ENCODE results near the gene ARHGEF11. TPM values are rescaled to one million over a fixed set of nuclear protein-coding genes. Genes with fewer than 3 reads are reported as not detected.

The ARHGEF11 gene
- total RNA-seq, 2 experiments from 2014 or later = 1.4 to 1.8 TPM

DNA sequence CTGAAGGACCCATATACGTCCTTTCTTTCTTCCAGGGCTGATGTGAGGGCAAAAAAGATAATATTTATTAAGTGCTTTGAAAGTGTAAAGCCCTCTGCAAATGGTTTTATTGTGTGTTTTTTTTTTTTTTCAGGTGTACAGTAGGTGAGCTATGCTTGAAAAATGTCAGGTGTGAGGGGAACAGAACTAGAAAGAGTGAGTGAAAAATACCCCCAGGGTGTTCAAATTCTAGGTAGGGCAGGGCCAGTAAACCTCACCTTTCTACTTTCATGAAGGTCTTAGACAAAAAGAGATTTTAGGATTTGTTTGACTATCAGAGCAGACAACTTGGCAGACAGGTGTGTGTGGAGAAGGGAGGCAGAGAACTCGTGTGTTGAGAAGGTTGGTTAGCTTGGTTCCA, 51.3 kb downstream of the ARHGEF11 start:
- Mint-ChIP-seq H3K36me3 (ENCODE audit: low read depth) (no peaks in the 10 kb centered on the region), H3K27me3 (peaks cover 17% of the 10 kb centered on the region), H3K4me3 (no peak overlapping the region), H3K4me1 (ENCODE audit: low read depth) (no peaks in the 10 kb centered on the region), H3K9me3 (no peaks in the 10 kb centered on the region), H3K27ac (no peak overlapping the region)
- no peak for ATAC-seq
- intact Hi-C loops (cut with micrococcal nuclease) = no loop called here
- no peak for TF ChIP-seq CTCF (IDR thresholded peaks at IDR 0.05)
- CTCF ChIA-PET = no interaction called here
- POLR2A ChIA-PET = no interaction called here
- DNase-seq = no peak

DNA sequence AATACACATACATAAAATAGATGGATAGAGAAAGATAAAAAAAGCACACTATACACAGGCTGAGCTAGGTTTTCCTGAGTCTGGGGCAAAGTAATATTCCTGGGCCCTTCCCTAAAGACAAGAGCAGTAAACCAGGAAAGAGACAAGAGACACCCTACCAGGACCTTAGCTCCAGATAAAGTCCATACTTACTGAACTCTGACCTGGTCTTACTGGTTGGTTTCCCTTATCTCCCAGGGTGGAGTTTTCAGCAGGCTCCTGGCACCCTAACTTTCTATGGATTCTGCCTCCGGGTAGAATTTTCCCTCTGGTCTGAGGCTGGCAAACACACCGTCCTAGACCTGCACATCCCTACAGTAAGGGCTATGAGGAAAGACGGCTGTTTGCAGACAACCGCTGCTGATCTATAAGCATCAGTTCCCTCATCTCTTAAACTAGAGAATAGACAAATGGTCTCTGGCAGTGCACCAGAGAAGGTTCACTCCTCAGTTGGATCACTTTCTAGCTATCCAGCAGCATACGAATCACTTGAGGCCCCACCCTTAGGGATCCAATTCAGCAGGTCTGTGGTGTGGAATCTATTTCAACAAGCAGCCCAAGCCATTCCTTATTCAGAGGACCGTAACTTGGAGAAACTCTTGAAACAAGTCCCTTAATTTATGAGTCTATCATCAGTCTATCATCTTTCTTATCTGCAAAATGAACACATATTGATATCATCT, 52.0 kb downstream of the ARHGEF11 start:
- ATAC-seq (no peak), DNase-seq (no peak)
- Mint-ChIP-seq H3K27me3 (peaks cover 16% of the 10 kb centered on the region), H3K9me3 (no peaks in the 10 kb centered on the region), H3K4me3 (no peak overlapping the region), H3K4me1 (ENCODE audit: low read depth) (no peaks in the 10 kb centered on the region), H3K27ac (no peak overlapping the region), H3K36me3 (ENCODE audit: low read depth) (no peaks in the 10 kb centered on the region)
- no peak for TF ChIP-seq CTCF (IDR thresholded peaks at IDR 0.05)
- ChIA-PET CTCF (no interaction called here), POLR2A (no interaction called here)
- intact Hi-C loops (cut with micrococcal nuclease) = no loop called here

- no peak overlapping the region for H3K4me3 Mint-ChIP-seq
- DNase-seq = no peak
- intact Hi-C loops (cut with micrococcal nuclease) = no loop called here
- ChIA-PET CTCF (no interaction called here), POLR2A (no interaction called here)
- peaks cover 13% of the 10 kb centered on the region for H3K27me3 Mint-ChIP-seq
- no peaks in the 10 kb centered on the region for H3K36me3 Mint-ChIP-seq (ENCODE audit: low read depth)
- no peaks in the 10 kb centered on the region for H3K9me3 Mint-ChIP-seq
- no peak for ATAC-seq
- no peak overlapping the region for H3K27ac Mint-ChIP-seq
- no peak for TF ChIP-seq CTCF (IDR thresholded peaks at IDR 0.05)
- peaks cover 4% of the 10 kb centered on the region for H3K4me1 Mint-ChIP-seq (ENCODE audit: low read depth)
These were observed 53.3 kb downstream of the ARHGEF11 start for GRCh38 chr1:156992215-156992614.

GRCh38 chr1:156987715-156988114, 57.8 kb downstream of the ARHGEF11 start:
- no peaks in the 10 kb centered on the region for H3K9me3 Mint-ChIP-seq
- no peak overlapping the region for H3K4me3 Mint-ChIP-seq
- intact Hi-C loops (cut with micrococcal nuclease) = no loop called here
- TF ChIP-seq CTCF (IDR thresholded peaks at IDR 0.05) = no peak
- DNase-seq (peak; percentile 34), ATAC-seq (peak; percentile 30)
- no peaks in the 10 kb centered on the region for H3K36me3 Mint-ChIP-seq (ENCODE audit: low read depth)
- ChIA-PET POLR2A (no interaction called here), CTCF (no interaction called here)
- peaks cover 6% of the 10 kb centered on the region for H3K27me3 Mint-ChIP-seq
- H3K27ac Mint-ChIP-seq = no peak overlapping the region
- peaks cover 4% of the 10 kb centered on the region for H3K4me1 Mint-ChIP-seq (ENCODE audit: low read depth)

DNA sequence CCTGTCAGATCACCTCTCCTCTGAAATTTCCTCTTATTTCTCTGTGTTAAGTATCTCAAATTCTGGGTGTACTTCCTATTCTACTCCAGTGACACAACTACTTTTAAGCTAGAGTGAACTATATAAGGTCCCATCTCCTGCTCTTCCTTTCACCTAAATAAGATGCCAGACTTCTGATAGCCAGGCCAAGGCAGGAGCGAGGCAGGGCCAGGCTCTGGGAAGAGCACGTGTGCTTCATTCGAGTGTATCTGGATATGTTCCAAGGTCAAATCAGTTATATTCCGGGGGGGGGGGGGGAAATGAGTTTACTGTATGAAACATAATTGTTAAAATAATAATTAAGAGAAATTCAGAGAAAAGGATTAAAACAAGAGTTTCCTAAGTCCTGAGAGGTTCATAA, 65.0 kb downstream of the ARHGEF11 start:
- peaks cover 7% of the 10 kb centered on the region for H3K27me3 Mint-ChIP-seq
- H3K27ac Mint-ChIP-seq = no peak overlapping the region
- ATAC-seq (no peak), DNase-seq (no peak)
- POLR2A ChIA-PET = no interaction called here
- no peak for TF ChIP-seq CTCF (IDR thresholded peaks at IDR 0.05)
- CTCF ChIA-PET = interaction anchor here (1.3 to 1.5 kb wide), 2 partner anchors 10 to 93 kb away, joined by 3 to 4 read pairs; no protein-coding TSS in a partner anchor
- H3K9me3 Mint-ChIP-seq = no peaks in the 10 kb centered on the region
- intact Hi-C loops (cut with micrococcal nuclease) = no loop called here
- no peaks in the 10 kb centered on the region for H3K4me1 Mint-ChIP-seq (ENCODE audit: low read depth)
- H3K36me3 Mint-ChIP-seq (ENCODE audit: low read depth) = no peaks in the 10 kb centered on the region
- no peak overlapping the region for H3K4me3 Mint-ChIP-seq

All from activated CD8-positive, alpha-beta T cell treated with anti-CD3 and anti-CD28 coated beads for 36 hours (primary cell).